Spinal cord (tissue), 10 donors: ENCODE measurements around the gene HHIPL1. TPM values are rescaled to one million over a fixed set of nuclear protein-coding genes. Genes with fewer than 3 reads are reported as not detected.

Source experiments
- DNase-seq, 6 donors: peaks; one replicate each; pipeline versions ENCODE4 v3.0.0 to v3.0.0-alpha.2; 2013 to 2015; ENCODE audit warnings: low spot score in 6 of 6, low read depth in 4 of 6
- H3K27ac ChIP-seq: one replicate; pipeline ENCODE4 v1.5.1; 2013; ENCODE audit warnings: low read depth, low read length, control low read depth
- H3K27me3 ChIP-seq: one replicate; pipeline ENCODE4 v1.6.1; 2013; ENCODE audit warnings: low read length; ENCODE audit not compliant: control insufficient read depth, insufficient read depth
- H3K36me3 ChIP-seq: one replicate; pipeline ENCODE4 v1.6.1; 2013; ENCODE audit warnings: low read length; ENCODE audit not compliant: control insufficient read depth, insufficient read depth
- H3K4me1 ChIP-seq: one replicate; pipeline ENCODE4 v1.6.1; 2013; ENCODE audit warnings: low read length; ENCODE audit not compliant: control insufficient read depth, insufficient read depth
- H3K4me3 ChIP-seq: one replicate; pipeline ENCODE4 v1.5.1; 2013; ENCODE audit warnings: low read depth, low read length, control low read depth
- H3K9me3 ChIP-seq: one replicate; pipeline ENCODE4 v1.6.1; 2013; ENCODE audit warnings: low read length; ENCODE audit not compliant: control insufficient read depth, insufficient read depth
- WGBS: methylation state at CpG from one replicate; pipeline ENCODE4 v1.1.5; 2013; ENCODE audit warnings: missing lambda C conversion rate; ENCODE audit not compliant: insufficient coverage; 5-methylcytosine and 5-hydroxymethylcytosine counted together
- polyA plus RNA-seq, 2 donors: library from polyadenylated mRNA; unstranded; fragments of 120-200 nt; gene quantifications; one replicate each; pipeline ENCODE4 v1.2.1, GENCODE V29; 2013; ENCODE audit not compliant: insufficient read length in 2 of 2
- total RNA-seq, 2 donors: library from RNA; depleted of rRNA in 1 of 2; stranded (reverse); fragments of 120-200 nt in 1 of 2; fragments of >200 nt in 1 of 2; gene quantifications; one replicate each; pipeline versions ENCODE4 v1.2.3 to v1.2.4, GENCODE V29; 2013 to 2014
- donor health status: healthy.

The HHIPL1 gene
- total and polyA plus RNA-seq, 4 donors, result 4.8 to 6.2 (median 5.4) TPM

DNA sequence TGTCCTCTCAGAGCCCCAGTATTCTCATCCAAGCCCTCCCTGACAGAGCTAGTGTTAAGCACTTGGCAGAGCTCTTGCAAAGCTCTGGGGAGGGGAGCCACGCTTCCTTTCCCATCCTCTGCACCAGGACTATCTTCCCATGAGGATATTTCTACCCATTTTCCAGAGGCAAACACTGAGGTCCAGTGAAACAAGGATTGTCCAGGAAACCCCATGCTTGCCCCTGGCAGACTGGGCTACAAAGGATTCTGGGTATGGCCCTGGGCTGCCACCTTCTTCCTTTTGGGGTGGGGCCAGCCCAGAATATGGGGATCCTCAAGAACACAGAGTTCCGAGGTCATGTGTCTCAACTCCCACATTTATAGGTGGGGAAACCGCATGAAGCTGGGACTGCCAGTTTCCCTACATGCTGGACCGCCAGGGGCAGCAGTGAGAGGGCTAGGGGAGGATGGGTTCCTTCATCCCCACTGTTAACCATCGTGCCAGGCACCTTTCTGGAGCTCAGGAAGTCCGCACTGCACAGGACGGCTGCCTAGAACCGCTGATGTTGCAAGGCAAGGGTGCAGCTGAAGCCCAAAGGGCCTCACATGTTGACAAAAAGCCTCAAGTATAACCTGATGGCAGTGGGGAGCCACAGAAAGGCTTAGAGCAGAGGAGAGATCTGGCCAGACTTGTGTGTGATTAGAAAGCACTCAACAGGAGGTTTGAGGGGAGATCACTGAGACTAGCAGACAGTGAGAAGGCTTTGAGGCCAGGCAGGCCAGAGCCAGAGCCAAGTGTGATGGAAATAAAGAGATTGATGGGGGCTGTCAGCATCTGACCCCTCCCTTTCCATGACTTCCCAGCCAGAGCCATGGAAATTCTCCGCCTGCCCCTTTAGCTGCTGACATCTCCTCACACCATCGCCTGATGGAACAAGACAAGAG lies 35.4 kb upstream of the HHIPL1 start:
- Histone ChIP-seq H3K9me3 (no peaks in the 10 kb centered on the region), H3K4me3 (no peak overlapping the region), H3K36me3 (no peaks in the 10 kb centered on the region), H3K4me1 (peaks cover 26% of the 10 kb centered on the region), H3K27ac (no peak overlapping the region), H3K27me3 (no peaks in the 10 kb centered on the region)
- DNase-seq, result peak in 1 of 6 donors; percentile 70
- whole genome bisulfite sequencing, result 66% methylated on average over 6 of the region's 10 CpGs

DNA sequence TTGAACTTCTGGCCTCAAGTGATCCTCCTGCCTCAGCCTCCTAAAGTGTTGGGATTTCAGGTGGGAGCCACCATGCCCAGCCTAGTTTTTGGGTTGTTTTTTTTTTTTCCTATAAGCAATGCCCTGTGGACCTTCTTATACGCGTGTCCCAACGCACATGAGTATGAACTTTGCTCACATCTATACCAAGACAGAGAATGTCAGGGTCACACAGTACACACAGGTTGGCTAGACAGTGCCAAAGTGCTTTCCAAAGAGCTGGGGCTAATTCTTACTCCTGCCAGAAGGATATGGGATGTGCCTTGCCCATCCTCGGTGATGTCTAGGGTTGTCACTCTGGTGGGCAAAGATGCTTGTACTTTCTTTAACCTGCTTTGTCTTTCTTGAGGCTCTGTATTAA lies 33.3 kb upstream of the HHIPL1 start:
- Histone ChIP-seq H3K9me3 (no peaks in the 10 kb centered on the region), H3K4me3 (no peak overlapping the region), H3K4me1 (peaks cover 16% of the 10 kb centered on the region), H3K27ac (no peak overlapping the region), H3K27me3 (no peaks in the 10 kb centered on the region), H3K36me3 (no peaks in the 10 kb centered on the region)
- no CpG with 5 or more reads among the region's 4 CpGs for WGBS
- no peak for DNase-seq

DNA sequence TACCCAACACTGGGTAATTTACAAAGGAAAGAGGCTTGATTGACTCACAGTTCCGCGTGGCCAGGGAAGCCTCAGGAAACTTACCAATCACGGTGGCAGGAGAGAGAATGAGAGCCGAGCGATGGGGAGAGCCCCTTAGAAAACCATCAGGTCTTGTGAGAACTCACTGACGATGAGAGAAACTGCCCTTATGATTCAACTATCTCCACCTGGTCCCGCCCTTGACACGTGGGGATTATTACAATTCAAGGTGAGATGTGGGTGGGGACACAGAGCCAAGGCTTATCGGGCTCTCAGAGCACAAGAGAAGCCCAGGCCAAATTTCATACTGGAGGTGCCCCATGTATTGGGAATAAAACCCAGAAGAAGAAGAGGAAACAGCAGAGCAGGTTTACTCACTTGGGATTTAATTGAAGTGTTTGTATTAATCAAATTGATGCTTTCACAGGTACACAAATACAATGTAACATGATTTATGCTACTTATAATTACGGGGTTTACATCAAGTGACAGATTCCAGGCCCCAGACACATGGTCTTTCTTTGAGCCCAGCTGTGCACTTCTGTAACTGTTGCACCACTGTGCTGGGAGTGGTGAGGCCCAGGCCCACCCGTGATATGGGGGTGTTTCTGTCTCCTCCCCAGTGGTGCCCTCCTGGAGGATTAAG lies 32.7 kb upstream of the HHIPL1 start:
- no peak for DNase-seq
- Histone ChIP-seq H3K4me1 (peaks cover 14% of the 10 kb centered on the region), H3K36me3 (no peaks in the 10 kb centered on the region), H3K4me3 (no peak overlapping the region), H3K27ac (no peak overlapping the region), H3K27me3 (no peaks in the 10 kb centered on the region), H3K9me3 (no peaks in the 10 kb centered on the region)
- WGBS, result 74% methylated on average over 10 of the region's 11 CpGs

- Histone ChIP-seq H3K4me3 (no peak overlapping the region), H3K27me3 (no peaks in the 10 kb centered on the region), H3K27ac (no peak overlapping the region), H3K36me3 (no peaks in the 10 kb centered on the region), H3K4me1 (peaks cover 18% of the 10 kb centered on the region), H3K9me3 (no peaks in the 10 kb centered on the region)
- 74% methylated on average over 3 of the region's 8 CpGs for WGBS
- peak in 1 of 6 donors; percentile 43 for DNase-seq
These were observed 32.1 kb upstream of the HHIPL1 start for GRCh38 chr14:99612738-99613330.

DNA sequence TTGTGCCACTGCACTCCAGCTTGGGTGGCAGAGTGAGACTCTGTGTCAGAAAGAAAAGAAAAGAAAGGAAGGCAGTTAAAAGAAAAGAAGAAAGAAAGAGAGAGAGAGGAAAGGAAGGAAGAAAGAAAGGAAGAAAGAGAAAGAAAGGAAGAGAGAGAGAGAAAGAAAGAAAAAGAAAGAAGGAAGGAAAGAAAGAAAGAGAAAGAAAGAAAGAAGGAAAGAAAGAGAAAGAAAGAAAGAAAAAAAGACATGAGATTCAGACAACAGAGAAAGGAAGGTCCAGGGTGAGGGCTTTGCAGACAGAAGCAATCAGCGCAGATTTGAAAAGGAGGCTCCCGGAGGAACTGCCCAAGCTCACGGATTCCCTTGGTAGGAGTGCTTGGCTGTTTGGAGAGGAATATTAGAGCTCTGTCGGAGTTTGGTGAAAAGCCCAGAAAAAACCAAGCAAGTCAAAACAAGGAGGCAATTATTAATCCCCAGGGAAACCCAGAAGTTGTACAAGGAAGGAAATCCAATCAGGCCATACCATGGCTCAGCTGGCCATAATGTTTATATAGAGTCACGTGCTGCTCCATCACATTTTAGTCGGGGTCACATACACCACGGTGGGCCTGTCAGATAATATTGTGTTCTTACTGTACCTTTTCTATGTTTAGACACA lies 29.3 kb upstream of the HHIPL1 start:
- no peaks in the 10 kb centered on the region for H3K9me3 ChIP-seq
- H3K27ac ChIP-seq, result peak overlapping the region; percentile 33
- 30% methylated on average over 4 of the region's 7 CpGs for WGBS
- H3K4me1 ChIP-seq, result peaks cover 41% of the 10 kb centered on the region
- no peaks in the 10 kb centered on the region for H3K27me3 ChIP-seq
- peak in 2 of 6 donors; percentile 55 to 80 for DNase-seq
- H3K4me3 ChIP-seq, result no peak overlapping the region
- no peaks in the 10 kb centered on the region for H3K36me3 ChIP-seq

- peaks cover 41% of the 10 kb centered on the region for H3K4me1 ChIP-seq
These were observed 27.8 kb upstream of the HHIPL1 start for GRCh38 chr14:99616832-99617800.

DNA sequence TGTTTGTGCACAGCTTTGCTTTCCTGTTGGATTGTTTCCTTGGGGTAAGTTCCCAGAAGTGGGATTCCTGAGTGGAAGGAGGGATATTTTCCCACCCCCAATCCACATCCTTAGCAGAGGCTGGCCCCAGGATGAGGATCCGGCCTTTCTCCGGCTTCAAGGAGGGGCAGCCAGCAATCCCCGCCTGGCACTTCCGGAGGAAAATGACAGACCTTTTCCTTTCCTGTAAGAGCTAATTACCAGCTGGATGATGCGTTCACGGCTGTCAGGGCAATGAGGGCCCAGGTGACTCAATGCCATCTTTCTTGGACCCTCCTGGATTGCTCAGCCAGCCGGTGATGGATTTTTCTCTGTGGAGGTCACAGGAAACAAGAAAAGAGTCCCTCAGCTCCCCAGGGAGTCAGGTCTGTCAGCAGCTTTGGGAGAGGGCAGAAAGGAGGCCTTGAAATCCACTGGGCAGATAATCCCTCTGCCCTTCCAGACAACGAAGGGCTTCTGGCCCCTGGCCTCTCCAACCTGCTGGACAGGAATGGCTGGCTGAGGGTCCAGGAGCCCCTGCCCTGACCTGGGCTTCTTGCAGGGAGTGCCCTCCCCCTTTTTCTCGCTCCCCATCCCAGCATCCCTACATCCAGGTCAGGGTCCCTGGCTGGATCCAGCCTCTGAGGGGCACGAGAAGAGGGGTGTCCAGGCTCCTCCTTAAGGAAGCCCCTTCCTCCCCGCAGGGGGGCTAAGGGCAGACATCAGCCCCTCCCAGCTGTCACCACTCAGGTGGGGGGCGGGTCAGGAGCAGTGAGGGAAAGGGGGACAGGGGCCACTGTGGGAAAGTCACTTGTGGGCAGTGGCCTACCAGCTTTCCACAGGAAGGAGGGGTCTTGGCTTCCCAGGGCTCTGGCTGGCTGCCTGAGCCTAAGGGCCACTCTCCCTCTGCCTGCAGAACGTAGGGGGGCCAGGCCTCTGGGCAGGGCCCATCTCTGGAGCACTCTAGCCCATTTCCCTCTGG lies 24.8 kb upstream of the HHIPL1 start:
- peak in 2 of 6 donors; percentile 37 to 45 for DNase-seq
- H3K4me1 ChIP-seq, result peaks cover 38% of the 10 kb centered on the region
- no peaks in the 10 kb centered on the region for H3K27me3 ChIP-seq
- no peak overlapping the region for H3K4me3 ChIP-seq
- peaks cover 4% of the 10 kb centered on the region for H3K36me3 ChIP-seq
- 56% methylated on average over 11 of the region's 13 CpGs for WGBS
- H3K27ac ChIP-seq, result no peak overlapping the region
- no peaks in the 10 kb centered on the region for H3K9me3 ChIP-seq

More at GRCh38 chr14:99616832-99617800, 27.8 kb upstream of the HHIPL1 start:
- Histone ChIP-seq H3K27ac (no peak overlapping the region), H3K36me3 (no peaks in the 10 kb centered on the region), H3K9me3 (no peaks in the 10 kb centered on the region), H3K27me3 (no peaks in the 10 kb centered on the region), H3K4me3 (no peak overlapping the region)
- WGBS, result 89% methylated on average over 5 of the region's 16 CpGs
- DNase-seq, result peak in 2 of 6 donors; percentile 21 to 27

DNA sequence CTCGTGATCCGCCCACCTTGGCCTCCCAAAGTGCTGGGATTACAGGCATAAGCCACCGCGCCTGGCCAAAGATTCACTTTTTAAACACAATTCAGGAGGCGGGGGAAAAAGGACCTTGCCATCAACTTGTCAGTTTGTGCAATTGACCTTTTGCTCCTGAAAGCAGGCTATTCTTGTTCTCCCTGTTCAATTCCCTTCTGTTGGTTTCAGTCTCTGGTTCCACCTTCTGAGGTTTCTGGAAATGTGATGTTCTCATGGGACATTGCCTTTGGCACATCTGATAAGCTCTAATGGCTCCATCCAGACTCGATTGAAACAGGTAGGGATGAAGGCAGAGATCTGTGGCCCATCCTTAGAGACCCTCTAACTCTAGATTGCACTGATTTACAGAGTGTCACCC lies 23.0 kb upstream of the HHIPL1 start:
- WGBS, result 83% methylated on average over 6 of the region's 6 CpGs
- peaks cover 12% of the 10 kb centered on the region for H3K36me3 ChIP-seq
- no peak overlapping the region for H3K27ac ChIP-seq
- no peak overlapping the region for H3K4me3 ChIP-seq
- no peaks in the 10 kb centered on the region for H3K27me3 ChIP-seq
- H3K9me3 ChIP-seq, result no peaks in the 10 kb centered on the region
- H3K4me1 ChIP-seq, result peaks cover 32% of the 10 kb centered on the region
- no peak for DNase-seq
